HL-60 (cell line): Measurements from ENCODE around the gene SMU1.

Experiments used
- CTCF ChIP-seq: IDR thresholded peaks from one replicate; pipeline ENCODE4 v1.5.1; 2011; ENCODE audit warnings: low read length, control low read depth, inconsistent platforms; ENCODE audit not compliant: insufficient read depth
- GABPA ChIP-seq: IDR thresholded peaks from 2 replicates; pipeline ENCODE4 v1.6.1; 2012; ENCODE audit warnings: low read depth
- POLR2AphosphoS5 ChIP-seq: IDR thresholded peaks from 2 replicates; pipeline ENCODE4 v1.6.1; 2012; ENCODE audit warnings: low read depth
- REST ChIP-seq: IDR thresholded peaks from 2 replicates; pipeline ENCODE4 v1.6.1; 2012; ENCODE audit warnings: low read depth; ENCODE audit not compliant: insufficient replicate concordance

- no peak for TF ChIP-seq CTCF
- no peak for TF ChIP-seq POLR2AphosphoS5
- TF ChIP-seq REST, result no peak
- no peak for TF ChIP-seq GABPA
Measured at GRCh38 chr9:33051144-33051543, 25.3 kb downstream of the SMU1 start.
